ENCODE results near the gene PLXNA4. TPM values are rescaled to one million over a fixed set of nuclear protein-coding genes. Genes with fewer than 3 reads are reported as not detected.

The PLXNA4 gene
- total RNA-seq, 4 donors from 2014 or later, result 0.49 to 7.1 (median 2.0) TPM

- 44 to 49% methylated on average over 9 of the region's 9 CpGs for WGBS, 2 donors
- Histone ChIP-seq H3K9me3 (no peaks in the 10 kb centered on the region), H3K36me3 (no peaks in the 10 kb centered on the region), H3K4me3 (no peak overlapping the region), H3K27me3 (peaks cover 0 to 79% (median 10%) of the 10 kb centered on the region in 4 donors), H3K27ac (no peak overlapping the region), H3K4me1 (peaks cover 0 to 27% (median 0%) of the 10 kb centered on the region in 3 donors)
- no peak for DNase-seq
- no peak for TF ChIP-seq CTCF (IDR thresholded peaks at IDR 0.05)
- no peak for TF ChIP-seq POLR2A (IDR thresholded peaks at IDR 0.05)
- intact Hi-C loops (cut with DNase I), result no loop called here
These were observed 6.2 kb downstream of the PLXNA4 start for GRCh38 chr7:132569884-132570614.

GRCh38 chr7:132568962-132569361 lies 7.3 kb downstream of the PLXNA4 start:
- Histone ChIP-seq H3K27me3 (peaks cover 0 to 78% (median 5%) of the 10 kb centered on the region in 4 donors), H3K4me1 (peaks cover 0 to 16% (median 0%) of the 10 kb centered on the region in 3 donors), H3K4me3 (no peak overlapping the region), H3K27ac (no peak overlapping the region), H3K36me3 (no peaks in the 10 kb centered on the region), H3K9me3 (no peaks in the 10 kb centered on the region)
- WGBS, 2 donors, result 50 to 83% methylated on average over 2 of the region's 2 CpGs
- no peak for DNase-seq
- intact Hi-C loops (cut with DNase I), result no loop called here
- TF ChIP-seq CTCF (IDR thresholded peaks at IDR 0.05) (no peak), POLR2A (IDR thresholded peaks at IDR 0.05) (no peak)

- TF ChIP-seq POLR2A (IDR thresholded peaks at IDR 0.05) (no peak), CTCF (IDR thresholded peaks at IDR 0.05) (no peak)
These were observed 10.4 kb downstream of the PLXNA4 start for GRCh38 chr7:132565885-132566284.

GRCh38 chr7:132565441-132565840 lies 10.8 kb downstream of the PLXNA4 start:
- peaks cover 0 to 43% (median 0%) of the 10 kb centered on the region in 4 donors for H3K27me3 ChIP-seq
- WGBS, 2 donors, result 72 to 81% methylated on average over 5 of the region's 5 CpGs
- H3K27ac ChIP-seq, result no peak overlapping the region
- intact Hi-C loops (cut with DNase I), result no loop called here
- H3K4me3 ChIP-seq, result no peak overlapping the region
- TF ChIP-seq CTCF (IDR thresholded peaks at IDR 0.05) (no peak), POLR2A (IDR thresholded peaks at IDR 0.05) (no peak)
- DNase-seq, result no peak
- H3K9me3 ChIP-seq, result no peaks in the 10 kb centered on the region
- H3K36me3 ChIP-seq, result no peaks in the 10 kb centered on the region
- no peaks in the 10 kb centered on the region for H3K4me1 ChIP-seq

More at GRCh38 chr7:132565885-132566284, 10.4 kb downstream of the PLXNA4 start:
- Histone ChIP-seq H3K4me1 (no peaks in the 10 kb centered on the region), H3K27ac (no peak overlapping the region), H3K9me3 (no peaks in the 10 kb centered on the region), H3K27me3 (peaks cover 0 to 47% (median 0%) of the 10 kb centered on the region in 4 donors), H3K36me3 (no peaks in the 10 kb centered on the region), H3K4me3 (no peak overlapping the region)
- DNase-seq, result no peak
- intact Hi-C loops (cut with DNase I), result no loop called here
- 60 to 74% methylated on average over 5 of the region's 5 CpGs for WGBS, 2 donors

GRCh38 chr7:132564849-132565248 lies 11.4 kb downstream of the PLXNA4 start:
- whole genome bisulfite sequencing, 2 donors, result 49 to 59% methylated on average over 8 of the region's 8 CpGs

More at GRCh38 chr7:132564849-132565248, 11.4 kb downstream of the PLXNA4 start:
- Histone ChIP-seq H3K4me1 (no peaks in the 10 kb centered on the region), H3K27ac (no peak overlapping the region), H3K4me3 (no peak overlapping the region), H3K9me3 (no peaks in the 10 kb centered on the region), H3K36me3 (no peaks in the 10 kb centered on the region), H3K27me3 (peaks cover 0 to 40% (median 0%) of the 10 kb centered on the region in 4 donors)
- no peak for DNase-seq
- intact Hi-C loops (cut with DNase I), result no loop called here
- no peak for TF ChIP-seq CTCF (IDR thresholded peaks at IDR 0.05)
- TF ChIP-seq POLR2A (IDR thresholded peaks at IDR 0.05), result no peak
